Activated B cell treated with CpG ODN at 0.5 μM for 24 hours (primary cell): ENCODE data around the gene SMAD6. TPM values are rescaled to one million over a fixed set of nuclear protein-coding genes. Genes with fewer than 3 reads are reported as not detected.

Source experiments
- ATAC-seq: fragments of 200-7000 bp; cut with Tn5 transposase; one replicate; pipeline ENCODE4 v1.10.0; 2021; ENCODE audit warnings: low read depth, mild to moderate bottlenecking, moderate library complexity
- CTCF ChIA-PET: fragments of 350-600 bp; sonication (Branson Sonifier 250); formaldehyde crosslinking; loops from one replicate; lab custom pipeline; 2021; ENCODE audit warnings: antibody characterized with exemption; lab: Charles Lee
- POLR2A ChIA-PET: fragments of 350-600 bp; sonication (Branson Sonifier 250); formaldehyde crosslinking; loops from one replicate; lab custom pipeline; 2021; ENCODE audit warnings: antibody characterized with exemption; lab: Charles Lee
- DNase-seq: peaks from one replicate; pipeline ENCODE4 v3.0.0; 2022
- H3K27ac Mint-ChIP-seq: one replicate; pipeline ENCODE4 v1.8.0; 2020; ENCODE audit warnings: mixed read lengths
- H3K27me3 Mint-ChIP-seq: one replicate; pipeline ENCODE4 v1.8.0; 2021; ENCODE audit warnings: mixed read lengths
- H3K36me3 Mint-ChIP-seq: one replicate; pipeline ENCODE4 v1.8.0; 2021; ENCODE audit warnings: low read depth, mixed read lengths
- H3K4me1 Mint-ChIP-seq: one replicate; pipeline ENCODE4 v1.8.0; 2021; ENCODE audit warnings: mixed read lengths
- H3K4me3 Mint-ChIP-seq: one replicate; pipeline ENCODE4 v1.8.0; 2020; ENCODE audit warnings: mild to moderate bottlenecking, mixed read lengths
- H3K9me3 Mint-ChIP-seq: one replicate; pipeline ENCODE4 v1.8.0; 2020; ENCODE audit warnings: mixed read lengths
- intact Hi-C: fragments of 100-400 bp; cut with micrococcal nuclease; formaldehyde crosslinking; loops from one replicate; pipeline ENCODE4 v1.15.1; 2024
- total RNA-seq: library from RNA; stranded (reverse); gene quantifications from 2 replicates; pipeline ENCODE4 v1.2.3, GENCODE V29; 2022
- TF ChIP-seq, protein P1 (sequence below): fragments of 200-600 bp; IDR thresholded peaks from one replicate; pipeline ENCODE4 v1.8.0; 2022; ENCODE audit warnings: antibody characterized with exemption, mild to moderate bottlenecking

The SMAD6 gene
- total RNA-seq, 1 donor from 2014 or later: 0.04 TPM

DNA sequence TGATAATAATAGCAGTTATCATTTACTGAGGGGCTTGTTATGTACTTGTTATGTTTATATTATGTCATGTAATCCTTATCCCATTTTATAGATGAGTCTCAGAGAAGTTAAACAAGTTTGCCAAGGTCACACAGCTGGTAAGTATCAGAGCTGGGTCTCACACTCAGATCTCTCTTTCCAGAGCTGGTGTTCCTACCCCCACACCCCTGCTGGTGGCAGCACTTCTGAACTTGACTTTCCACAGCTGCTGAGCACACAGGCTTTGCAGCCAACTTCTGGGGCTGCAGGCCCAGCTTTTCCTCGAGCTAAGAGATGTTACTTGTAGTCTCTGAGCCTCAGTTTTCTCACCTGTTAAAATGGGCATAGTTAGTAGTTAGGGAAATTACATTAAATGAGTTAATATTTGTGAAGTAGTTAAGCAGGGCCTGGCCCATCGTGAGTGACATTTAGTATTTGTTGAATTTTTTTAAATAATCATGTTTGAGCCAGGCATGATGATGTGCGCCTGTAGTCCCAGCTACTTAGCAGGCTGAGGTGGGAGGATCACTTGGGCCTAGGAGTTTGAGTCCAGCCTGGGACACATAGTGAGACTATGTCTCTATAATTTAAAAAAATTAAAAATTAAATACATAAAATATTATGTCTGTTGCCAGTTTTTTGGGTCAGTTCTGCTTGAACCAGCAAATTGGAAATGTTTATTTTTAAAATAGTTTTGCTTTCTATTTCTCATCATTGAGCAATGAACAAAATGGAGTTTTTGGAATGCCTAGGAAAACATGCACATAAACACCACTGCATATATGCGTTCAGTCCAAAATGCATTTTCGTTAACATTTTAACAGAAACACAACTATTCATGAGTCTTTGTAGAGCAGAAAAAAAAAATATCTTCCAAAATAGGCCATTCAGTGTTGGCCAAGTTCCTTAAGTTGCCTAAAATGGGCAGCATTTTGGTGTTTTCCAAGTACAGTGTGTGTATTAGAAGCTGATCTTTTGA, 87.3 kb downstream of the SMAD6 start:
- intact Hi-C loops: loop anchor here (2.0 kb wide), 1 partner anchor 61 kb away; no protein-coding TSS in a partner anchor
- TF ChIP-seq, protein P1, sequence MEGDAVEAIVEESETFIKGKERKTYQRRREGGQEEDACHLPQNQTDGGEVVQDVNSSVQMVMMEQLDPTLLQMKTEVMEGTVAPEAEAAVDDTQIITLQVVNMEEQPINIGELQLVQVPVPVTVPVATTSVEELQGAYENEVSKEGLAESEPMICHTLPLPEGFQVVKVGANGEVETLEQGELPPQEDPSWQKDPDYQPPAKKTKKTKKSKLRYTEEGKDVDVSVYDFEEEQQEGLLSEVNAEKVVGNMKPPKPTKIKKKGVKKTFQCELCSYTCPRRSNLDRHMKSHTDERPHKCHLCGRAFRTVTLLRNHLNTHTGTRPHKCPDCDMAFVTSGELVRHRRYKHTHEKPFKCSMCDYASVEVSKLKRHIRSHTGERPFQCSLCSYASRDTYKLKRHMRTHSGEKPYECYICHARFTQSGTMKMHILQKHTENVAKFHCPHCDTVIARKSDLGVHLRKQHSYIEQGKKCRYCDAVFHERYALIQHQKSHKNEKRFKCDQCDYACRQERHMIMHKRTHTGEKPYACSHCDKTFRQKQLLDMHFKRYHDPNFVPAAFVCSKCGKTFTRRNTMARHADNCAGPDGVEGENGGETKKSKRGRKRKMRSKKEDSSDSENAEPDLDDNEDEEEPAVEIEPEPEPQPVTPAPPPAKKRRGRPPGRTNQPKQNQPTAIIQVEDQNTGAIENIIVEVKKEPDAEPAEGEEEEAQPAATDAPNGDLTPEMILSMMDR: no peak
- Mint-ChIP-seq H3K4me3 (no peak overlapping the region), H3K9me3 (no peaks in the 10 kb centered on the region), H3K27me3 (peaks cover 2% of the 10 kb centered on the region), H3K36me3 (no peaks in the 10 kb centered on the region), H3K27ac (no peak overlapping the region), H3K4me1 (no peaks in the 10 kb centered on the region)
- POLR2A ChIA-PET: no interaction called here
- no peak for DNase-seq
- ATAC-seq: no peak
- CTCF ChIA-PET: interaction anchor here (2.7 kb wide), 1 partner anchor 62 kb away, joined by 15 read pairs; no protein-coding TSS in a partner anchor

DNA sequence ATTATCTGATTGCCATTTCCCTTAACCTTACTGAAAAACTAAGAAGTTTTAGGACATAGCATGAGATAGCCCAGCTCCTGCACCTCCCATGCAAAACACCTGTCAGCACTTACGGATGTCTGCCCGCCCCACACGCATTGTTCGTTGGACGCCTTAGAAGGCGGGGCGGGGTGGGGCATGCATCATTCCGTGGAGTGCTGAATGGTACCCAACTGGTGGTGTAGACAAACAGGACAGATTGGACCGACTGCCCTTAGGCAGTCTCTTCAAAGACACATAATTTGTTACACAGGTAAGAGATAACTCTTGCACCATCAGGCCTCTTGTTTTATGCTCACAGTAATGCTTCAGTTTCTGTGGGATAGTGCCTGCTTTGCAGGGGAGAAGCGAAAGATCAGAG, 93.8 kb downstream of the SMAD6 start:
- ChIA-PET POLR2A (no interaction called here), CTCF (no interaction called here)
- ATAC-seq (no peak), DNase-seq (no peak)
- no peaks in the 10 kb centered on the region for H3K36me3 Mint-ChIP-seq
- TF ChIP-seq, protein P1: no peak
- H3K9me3 Mint-ChIP-seq: no peaks in the 10 kb centered on the region
- H3K4me1 Mint-ChIP-seq: no peaks in the 10 kb centered on the region
- no peak overlapping the region for H3K4me3 Mint-ChIP-seq
- intact Hi-C loops: no loop called here
- H3K27me3 Mint-ChIP-seq: peaks cover 10% of the 10 kb centered on the region
- H3K27ac Mint-ChIP-seq: no peak overlapping the region

DNA sequence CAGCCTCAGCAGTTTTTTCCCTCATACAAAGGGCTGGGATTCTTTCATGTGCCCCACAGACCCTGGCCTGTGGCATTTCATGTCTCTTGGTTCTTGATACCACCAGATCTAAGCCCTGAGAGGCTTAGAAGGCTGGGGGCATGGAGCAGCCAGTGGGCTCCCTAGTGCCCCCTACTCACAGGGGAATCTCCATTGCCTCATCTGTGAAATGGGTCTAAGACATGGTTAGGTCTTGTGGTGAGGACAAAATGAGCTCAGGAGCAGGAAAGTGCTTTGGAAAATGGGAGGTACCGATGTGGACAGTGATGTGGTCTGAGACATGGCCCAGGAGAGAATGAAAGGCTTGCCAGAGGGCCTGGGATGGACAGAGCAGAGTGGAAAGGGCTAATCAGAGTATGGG, 94.3 kb downstream of the SMAD6 start:
- ChIA-PET CTCF (no interaction called here), POLR2A (no interaction called here)
- DNase-seq (no peak), ATAC-seq (no peak)
- Mint-ChIP-seq H3K27me3 (peaks cover 10% of the 10 kb centered on the region), H3K4me1 (no peaks in the 10 kb centered on the region), H3K9me3 (no peaks in the 10 kb centered on the region), H3K27ac (no peak overlapping the region), H3K36me3 (no peaks in the 10 kb centered on the region), H3K4me3 (no peak overlapping the region)
- TF ChIP-seq, protein P1: no peak
- intact Hi-C loops: no loop called here

DNA sequence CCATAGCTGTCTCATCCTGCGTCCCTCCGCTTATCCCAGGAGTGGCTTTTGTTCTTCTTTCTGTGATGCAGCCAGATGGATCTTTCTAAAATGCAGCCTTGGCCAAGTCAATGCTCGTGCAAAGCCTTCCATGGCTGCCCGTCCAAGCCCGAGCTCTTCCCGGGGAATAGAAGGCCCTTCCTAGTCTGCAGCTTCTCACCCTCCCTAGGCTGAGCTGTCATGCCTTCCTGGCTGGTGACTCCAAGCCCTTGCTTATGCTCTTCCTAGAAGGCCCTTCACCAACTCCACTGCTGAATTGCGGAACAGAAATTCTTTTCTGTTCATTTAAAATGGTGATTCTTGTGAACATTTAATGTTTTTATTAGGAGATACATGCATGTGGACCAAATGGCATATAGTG, 95.9 kb downstream of the SMAD6 start:
- ATAC-seq (no peak), DNase-seq (no peak)
- intact Hi-C loops: no loop called here
- POLR2A ChIA-PET: no interaction called here
- Mint-ChIP-seq H3K27me3 (peaks cover 10% of the 10 kb centered on the region), H3K4me3 (no peak overlapping the region), H3K27ac (no peak overlapping the region), H3K9me3 (no peaks in the 10 kb centered on the region), H3K4me1 (no peaks in the 10 kb centered on the region), H3K36me3 (no peaks in the 10 kb centered on the region)
- TF ChIP-seq, protein P1: no peak
- CTCF ChIA-PET: no interaction called here

DNA sequence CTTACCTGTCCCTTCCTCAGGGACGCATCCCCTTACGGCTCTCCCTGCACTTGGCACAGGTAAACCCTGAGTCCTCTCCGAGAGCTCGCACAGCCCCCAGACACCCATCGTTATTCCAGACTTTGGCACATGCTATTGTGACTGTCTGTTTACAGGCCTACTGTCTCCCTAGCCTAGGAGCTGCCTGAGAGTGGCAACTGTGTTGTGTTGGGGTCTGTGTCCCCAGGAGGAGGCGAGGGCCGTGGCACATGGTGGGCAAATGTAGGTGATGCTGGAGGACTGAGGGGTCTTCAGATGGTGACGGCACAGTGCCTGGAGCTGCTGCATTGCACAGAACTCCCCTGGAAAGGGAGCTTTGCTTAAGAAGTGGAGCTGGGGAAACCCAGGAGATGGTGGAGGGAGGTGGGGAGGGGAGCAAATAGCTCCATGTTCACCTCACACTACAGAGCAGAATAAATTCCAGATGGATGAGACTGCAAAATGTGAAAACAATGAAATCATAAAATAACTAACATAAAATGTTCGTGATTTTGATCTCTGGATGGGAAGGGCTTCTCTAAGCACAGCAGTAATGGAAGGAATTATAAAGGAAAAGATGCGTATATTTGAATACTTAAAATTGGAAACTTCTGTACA, 96.5 kb downstream of the SMAD6 start:
- intact Hi-C loops: no loop called here
- peaks cover 9% of the 10 kb centered on the region for H3K27me3 Mint-ChIP-seq
- no peaks in the 10 kb centered on the region for H3K36me3 Mint-ChIP-seq
- no peaks in the 10 kb centered on the region for H3K9me3 Mint-ChIP-seq
- DNase-seq (no peak), ATAC-seq (no peak)
- H3K27ac Mint-ChIP-seq: no peak overlapping the region
- ChIA-PET POLR2A (no interaction called here), CTCF (no interaction called here)
- H3K4me1 Mint-ChIP-seq: no peaks in the 10 kb centered on the region
- TF ChIP-seq, protein P1: no peak
- H3K4me3 Mint-ChIP-seq: no peak overlapping the region
